SK-N-MC (cell line): ENCODE measurements around the gene SELE.

Source experiments
- EZH2 ChIP-seq: fragments of 200-600 bp; sonication (generic); IDR thresholded peaks from one replicate; pipeline ENCODE4 v1.6.1; 2017; ENCODE audit warnings: antibody characterized with exemption
- FOXP2 ChIP-seq: optimal IDR thresholded peaks from 2 replicates; pipeline ENCODE3; 2011; ENCODE audit warnings: mild to moderate bottlenecking, moderate library complexity; ENCODE audit not compliant: insufficient read depth; ENCODE audit errors: extremely low read length, control extremely low read depth
- POLR2AphosphoS5 ChIP-seq: IDR thresholded peaks from 2 replicates; pipeline ENCODE4 v1.6.1; 2012; ENCODE audit warnings: mild to moderate bottlenecking, low read depth, low read length, borderline replicate concordance

GRCh38 chr1:169779150-169779549 is 45.3 kb upstream of the SELE start:
- TF ChIP-seq EZH2 (no peak), POLR2AphosphoS5 (no peak), FOXP2 (no peak)
